ENCODE results near the gene UPK1B.

UPK1B gene

GRCh38 chr3:119184111-119184510 lies 10.7 kb downstream of the UPK1B start:
- TF ChIP-seq CTCF (conservative IDR thresholded peaks at IDR 0.05) (no peak), ZFX (IDR thresholded peaks at IDR 0.05) (no peak)
- H3K27ac ChIP-seq, result no peak overlapping the region

- no peak overlapping the region for H3K27ac ChIP-seq
- TF ChIP-seq ZFX (IDR thresholded peaks at IDR 0.05) (no peak), CTCF (conservative IDR thresholded peaks at IDR 0.05) (no peak)
These were observed 11.6 kb downstream of the UPK1B start for GRCh38 chr3:119184796-119185570.

DNA sequence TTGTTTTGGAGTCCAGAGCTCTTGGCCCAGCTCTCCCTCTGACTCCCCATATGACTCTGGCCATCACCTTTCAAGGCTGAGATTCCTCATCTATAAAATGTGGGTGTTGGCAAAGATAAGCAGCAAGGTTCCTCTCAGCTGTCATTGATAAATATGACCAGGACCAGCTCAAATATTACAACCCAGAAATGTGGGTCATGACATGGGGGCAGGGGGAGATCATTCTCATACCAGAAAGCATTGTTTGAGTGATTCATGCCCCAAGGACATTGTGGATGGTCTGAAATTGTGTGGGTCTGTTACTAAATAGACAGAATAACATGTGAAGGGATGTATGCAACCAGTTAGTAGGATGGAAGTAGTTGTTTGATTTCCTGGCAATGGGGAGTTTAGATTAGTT lies 13.9 kb downstream of the UPK1B start:
- TF ChIP-seq ZFX (IDR thresholded peaks at IDR 0.05), result no peak
- no peak for TF ChIP-seq CTCF (conservative IDR thresholded peaks at IDR 0.05)
- no peak overlapping the region for H3K27ac ChIP-seq

DNA sequence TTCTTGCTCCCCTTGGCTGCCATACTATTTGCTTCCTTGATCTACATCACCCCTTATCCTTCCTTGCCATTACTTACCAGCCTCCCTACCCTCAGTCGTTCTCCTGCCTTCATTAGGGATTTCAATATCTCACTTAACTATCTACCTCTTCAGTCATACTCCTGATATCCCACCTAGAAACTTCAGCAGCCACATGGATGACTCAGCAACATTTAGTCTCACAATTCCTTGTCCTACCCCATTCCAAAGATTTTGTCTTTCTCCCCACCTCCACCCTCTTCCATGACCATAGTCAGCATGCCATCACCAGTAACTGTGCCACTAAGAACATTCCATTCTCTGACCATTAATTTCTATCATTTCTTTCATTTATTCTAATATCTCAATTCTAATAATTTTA lies 18.4 kb downstream of the UPK1B start:
- TF ChIP-seq CTCF (conservative IDR thresholded peaks at IDR 0.05) (no peak), ZFX (IDR thresholded peaks at IDR 0.05) (no peak)
- no peak overlapping the region for H3K27ac ChIP-seq

GRCh38 chr3:119194237-119195150 lies 21.1 kb downstream of the UPK1B start:
- H3K27ac ChIP-seq, result no peak overlapping the region
- TF ChIP-seq ZFX (IDR thresholded peaks at IDR 0.05), result no peak
- TF ChIP-seq CTCF (conservative IDR thresholded peaks at IDR 0.05), result no peak

DNA sequence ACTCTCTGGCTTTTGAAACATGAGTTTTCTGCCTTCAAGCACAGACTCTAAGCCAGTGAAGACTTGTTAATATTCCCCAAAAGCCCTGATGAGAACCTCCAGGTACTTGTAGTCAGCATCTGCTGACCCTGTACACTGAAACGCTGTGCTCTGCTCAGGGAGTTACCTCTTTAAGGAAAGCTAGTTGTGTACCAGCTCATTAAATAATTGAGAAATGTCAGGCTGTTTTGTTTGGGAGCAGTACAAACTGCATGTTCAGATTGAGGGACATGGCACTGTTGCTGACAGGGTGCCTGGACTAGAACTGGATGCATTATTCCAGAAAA lies 21.7 kb downstream of the UPK1B start:
- TF ChIP-seq ZFX (IDR thresholded peaks at IDR 0.05), result no peak
- no peak for TF ChIP-seq CTCF (conservative IDR thresholded peaks at IDR 0.05)
- no peak overlapping the region for H3K27ac ChIP-seq

DNA sequence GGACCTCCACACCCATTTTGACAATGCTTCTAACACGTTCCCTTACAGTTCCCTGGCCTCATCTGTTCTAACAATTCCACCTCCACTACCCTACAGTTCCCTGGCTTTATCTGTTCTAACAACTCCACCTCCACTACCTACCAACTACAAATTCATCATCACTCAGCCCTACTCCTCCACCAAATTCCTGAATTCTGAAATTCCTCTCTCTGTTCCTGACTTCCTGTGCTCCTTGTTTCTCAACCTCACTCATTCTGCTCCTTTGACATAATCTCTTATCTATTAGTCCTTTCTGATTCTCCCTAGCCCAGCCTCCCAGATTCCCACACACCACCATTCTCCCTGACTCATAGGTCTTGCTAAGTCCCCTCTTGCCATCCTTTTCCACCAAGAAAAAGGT lies 22.5 kb downstream of the UPK1B start:
- H3K27ac ChIP-seq, result no peak overlapping the region
- TF ChIP-seq CTCF (conservative IDR thresholded peaks at IDR 0.05) (no peak), ZFX (IDR thresholded peaks at IDR 0.05) (no peak)

All from C4-2B (cell line).